PC-9 (cell line): ENCODE data around the gene CMBL. TPM values are rescaled to one million over a fixed set of nuclear protein-coding genes. Genes with fewer than 3 reads are reported as not detected.

Experiments used
- BruUV-seq: library from RNA; stranded (reverse); fragments of 400-500 nt; replicated peaks from 2 replicates; lab custom pipeline; 2021; lab: Mats Ljungman, UMichigan
- CTCF ChIA-PET: fragments of 300-600 bp; sonication (Branson Sonifier 250); formaldehyde crosslinking; loops from one replicate; lab custom pipeline; 2022; ENCODE audit warnings: antibody characterized with exemption; lab: Charles Lee
- POLR2A ChIA-PET: fragments of 300-600 bp; sonication (Branson Sonifier 250); formaldehyde crosslinking; loops from one replicate; lab custom pipeline; 2022; ENCODE audit warnings: antibody characterized with exemption; ENCODE audit not compliant: unreplicated experiment; lab: Charles Lee
- DNase-seq, 2 experiments: peaks; one replicate each; pipeline versions ENCODE4 v3.0.0 to v3.0.0-alpha.2; 2015 to 2022; ENCODE audit warnings: mixed read lengths in 1 of 2
- H2AFZ ChIP-seq: fragments of 200-600 bp; sonication (generic); 2 replicates; pipeline ENCODE4 v1.8.1; 2017; ENCODE audit warnings: antibody characterized with exemption
- H3F3A ChIP-seq: fragments of 200-600 bp; sonication (generic); 2 replicates; pipeline ENCODE4 v1.8.1; 2017; ENCODE audit warnings: antibody characterized with exemption, mild to moderate bottlenecking, low read depth; ENCODE audit not compliant: insufficient read depth
- H3K27ac ChIP-seq: fragments of 200-600 bp; sonication (generic); 2 replicates; pipeline ENCODE4 v1.6.1; 2016; ENCODE audit warnings: mixed run types
- H3K27me3 ChIP-seq: fragments of 200-600 bp; sonication (generic); 2 replicates; pipeline ENCODE4 v1.6.1; 2016; ENCODE audit warnings: low read depth, mixed run types; ENCODE audit not compliant: insufficient read depth
- H3K36me3 ChIP-seq: fragments of 200-600 bp; sonication (generic); 2 replicates; pipeline ENCODE4 v1.6.1; 2016; ENCODE audit warnings: low read depth, mixed run types
- H3K4me1 ChIP-seq: fragments of 200-600 bp; sonication (generic); replicated peaks from 2 replicates; pipeline ENCODE4 v1.6.1; 2016; ENCODE audit warnings: mixed run types; ENCODE audit not compliant: insufficient read depth
- H3K4me2 ChIP-seq: fragments of 200-600 bp; sonication (generic); 2 replicates; pipeline ENCODE4 v1.6.1; 2017; ENCODE audit warnings: mixed run types
- H3K4me3 ChIP-seq: fragments of 200-600 bp; sonication (generic); 2 replicates; pipeline ENCODE4 v1.6.1; 2016; ENCODE audit warnings: mixed run types
- H3K79me2 ChIP-seq: fragments of 200-600 bp; sonication (generic); 2 replicates; pipeline ENCODE4 v1.6.1; 2017; ENCODE audit warnings: low read depth, mixed run types
- H3K9me2 ChIP-seq: fragments of 200-600 bp; sonication (generic); 2 replicates; pipeline ENCODE4 v1.8.1; 2017; ENCODE audit warnings: mild to moderate bottlenecking; ENCODE audit not compliant: insufficient read depth
- H3K9me3 ChIP-seq: fragments of 200-600 bp; sonication (generic); 2 replicates; pipeline ENCODE4 v1.8.1; 2016; ENCODE audit warnings: low read depth; ENCODE audit not compliant: insufficient read depth
- H4K20me1 ChIP-seq: fragments of 200-600 bp; sonication (generic); 2 replicates; pipeline ENCODE4 v1.8.1; 2017; ENCODE audit not compliant: insufficient read depth
- EZH2 ChIP-seq: fragments of 200-600 bp; sonication (generic); IDR thresholded peaks from 2 replicates; pipeline ENCODE4 v1.8.0; 2017; ENCODE audit warnings: antibody characterized with exemption, low read depth
- intact Hi-C: fragments of 100-400 bp; cut with micrococcal nuclease; formaldehyde crosslinking; loops from one replicate; pipeline ENCODE4 v1.10.0; 2022; ENCODE audit not compliant: unreplicated experiment
- total RNA-seq: library from RNA; stranded (reverse); gene quantifications from 2 replicates; pipeline ENCODE4 v1.2.3, GENCODE V29; 2021
- TF ChIP-seq, protein P1 (sequence below): fragments of 200-600 bp; sonication (generic); conservative IDR thresholded peaks from 2 replicates; pipeline ENCODE4 v1.6.1; 2017; ENCODE audit warnings: mixed run types, antibody characterized with exemption, mild to moderate bottlenecking, moderate library complexity

The CMBL gene
- total RNA-seq, 1 experiment from 2014 or later = 286 TPM

DNA sequence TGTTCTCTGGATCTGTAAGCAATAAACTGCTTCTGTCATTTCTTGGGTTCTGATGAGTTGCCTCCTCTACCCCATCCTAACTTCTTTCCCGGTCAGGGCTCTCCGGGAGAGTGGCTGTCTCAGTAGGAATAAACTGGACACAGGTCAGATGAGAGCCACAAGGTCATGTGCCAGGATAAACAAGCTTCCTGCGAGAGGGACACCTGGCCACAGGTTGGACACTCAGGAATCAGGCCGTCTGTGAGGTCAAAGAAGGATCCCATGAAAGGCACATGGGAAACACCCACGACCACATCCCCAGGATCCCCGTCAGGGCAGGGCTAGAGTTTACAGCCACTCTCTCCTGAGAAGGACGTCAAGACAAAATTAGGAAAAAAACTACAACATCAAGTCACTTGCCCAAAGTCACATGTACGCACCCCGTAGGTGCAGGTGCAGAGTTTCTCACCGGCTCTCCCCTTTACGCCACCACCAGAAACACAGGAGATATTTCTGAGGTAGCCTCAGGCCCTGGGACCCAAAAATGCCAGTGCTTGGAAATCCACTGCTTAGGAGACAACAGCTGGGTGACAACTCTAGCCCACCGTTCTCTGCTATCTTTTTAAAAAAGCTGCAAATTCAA lies 28.9 kb downstream of the CMBL start:
- Histone ChIP-seq H3K27ac (no peak overlapping the region), H3K36me3 (peaks cover 7% of the 10 kb centered on the region; the same call in 1 of the 2 replicates), H2AFZ (no peak overlapping the region), H3K4me3 (no peak overlapping the region), H3K9me3 (no peaks in the 10 kb centered on the region), H3K4me2 (no peak overlapping the region), H3K27me3 (no peaks in the 10 kb centered on the region), H3K79me2 (no peaks in the 10 kb centered on the region), H3K4me1 (no peaks in the 10 kb centered on the region), H3F3A (peaks cover 5% of the 10 kb centered on the region), H4K20me1 (no peaks in the 10 kb centered on the region), H3K9me2 (no peaks in the 10 kb centered on the region)
- no peak for TF ChIP-seq EZH2
- TF ChIP-seq, protein P1, sequence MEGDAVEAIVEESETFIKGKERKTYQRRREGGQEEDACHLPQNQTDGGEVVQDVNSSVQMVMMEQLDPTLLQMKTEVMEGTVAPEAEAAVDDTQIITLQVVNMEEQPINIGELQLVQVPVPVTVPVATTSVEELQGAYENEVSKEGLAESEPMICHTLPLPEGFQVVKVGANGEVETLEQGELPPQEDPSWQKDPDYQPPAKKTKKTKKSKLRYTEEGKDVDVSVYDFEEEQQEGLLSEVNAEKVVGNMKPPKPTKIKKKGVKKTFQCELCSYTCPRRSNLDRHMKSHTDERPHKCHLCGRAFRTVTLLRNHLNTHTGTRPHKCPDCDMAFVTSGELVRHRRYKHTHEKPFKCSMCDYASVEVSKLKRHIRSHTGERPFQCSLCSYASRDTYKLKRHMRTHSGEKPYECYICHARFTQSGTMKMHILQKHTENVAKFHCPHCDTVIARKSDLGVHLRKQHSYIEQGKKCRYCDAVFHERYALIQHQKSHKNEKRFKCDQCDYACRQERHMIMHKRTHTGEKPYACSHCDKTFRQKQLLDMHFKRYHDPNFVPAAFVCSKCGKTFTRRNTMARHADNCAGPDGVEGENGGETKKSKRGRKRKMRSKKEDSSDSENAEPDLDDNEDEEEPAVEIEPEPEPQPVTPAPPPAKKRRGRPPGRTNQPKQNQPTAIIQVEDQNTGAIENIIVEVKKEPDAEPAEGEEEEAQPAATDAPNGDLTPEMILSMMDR = no peak
- DNase-seq = peak in 1 of 2 experiments; percentile 25
- ChIA-PET POLR2A (interaction anchor here (0.6 kb wide), 1 partner anchor 281 kb away, joined by 3 read pairs; no protein-coding TSS in a partner anchor), CTCF (interaction anchor here (0.6 kb wide), 1 partner anchor 31 kb away, joined by 3 read pairs; no protein-coding TSS in a partner anchor)
- BruUV-seq = no TSS peak
- intact Hi-C loops = no loop called here

DNA sequence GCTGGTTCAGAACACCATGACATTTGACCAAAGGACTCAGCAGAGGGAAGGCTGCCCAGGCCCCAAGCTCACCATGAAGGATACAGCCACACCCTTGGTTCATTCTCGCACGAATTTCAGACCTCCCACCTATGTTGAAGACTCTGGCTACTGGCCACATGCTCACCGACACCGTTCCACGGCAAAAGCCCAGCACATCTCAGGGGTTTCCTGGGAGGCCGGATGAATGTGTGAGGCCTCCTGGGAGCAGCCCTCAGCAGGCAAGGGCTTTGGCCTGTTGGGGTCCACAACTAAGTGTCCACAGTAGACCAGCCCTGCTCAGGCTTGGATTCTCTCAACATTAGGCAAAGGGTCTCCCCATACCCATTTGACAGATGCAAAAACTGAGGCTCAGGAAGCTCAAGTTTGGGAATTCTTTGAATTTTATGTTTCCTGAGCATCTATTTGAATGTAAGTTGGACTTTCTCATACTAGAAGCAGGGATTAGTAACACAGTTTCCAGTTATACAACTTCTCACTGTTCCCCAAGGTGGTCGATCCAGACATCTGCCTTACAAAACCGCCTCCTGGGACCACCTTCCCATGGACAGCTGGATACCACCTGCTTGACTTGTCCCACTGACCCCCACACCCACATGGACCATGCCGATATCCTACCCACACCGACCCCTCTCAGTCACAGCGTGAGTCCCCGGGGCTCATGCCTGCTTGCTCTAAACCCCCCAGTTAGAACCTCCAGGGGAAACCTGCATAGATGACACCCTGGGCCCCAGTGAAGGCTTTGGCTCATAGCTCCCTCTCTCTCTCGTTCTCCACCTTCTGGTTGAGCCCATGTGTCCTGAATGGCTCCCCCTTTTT lies 29.7 kb downstream of the CMBL start:
- Histone ChIP-seq H3K36me3 (peaks cover 7% of the 10 kb centered on the region; the same call in 1 of the 2 replicates), H3K9me2 (no peaks in the 10 kb centered on the region), H3K4me3 (no peak overlapping the region), H2AFZ (no peak overlapping the region), H3K4me2 (no peak overlapping the region), H4K20me1 (no peaks in the 10 kb centered on the region), H3K9me3 (no peaks in the 10 kb centered on the region), H3F3A (peaks cover 5% of the 10 kb centered on the region), H3K79me2 (no peaks in the 10 kb centered on the region), H3K4me1 (no peaks in the 10 kb centered on the region), H3K27me3 (no peaks in the 10 kb centered on the region), H3K27ac (no peak overlapping the region)
- POLR2A ChIA-PET = no interaction called here
- DNase-seq = peak in 1 of 2 experiments; percentile 0
- intact Hi-C loops = no loop called here
- no TSS peak for BruUV-seq
- CTCF ChIA-PET = no interaction called here
- no peak for TF ChIP-seq EZH2
- TF ChIP-seq, protein P1 = no peak

DNA sequence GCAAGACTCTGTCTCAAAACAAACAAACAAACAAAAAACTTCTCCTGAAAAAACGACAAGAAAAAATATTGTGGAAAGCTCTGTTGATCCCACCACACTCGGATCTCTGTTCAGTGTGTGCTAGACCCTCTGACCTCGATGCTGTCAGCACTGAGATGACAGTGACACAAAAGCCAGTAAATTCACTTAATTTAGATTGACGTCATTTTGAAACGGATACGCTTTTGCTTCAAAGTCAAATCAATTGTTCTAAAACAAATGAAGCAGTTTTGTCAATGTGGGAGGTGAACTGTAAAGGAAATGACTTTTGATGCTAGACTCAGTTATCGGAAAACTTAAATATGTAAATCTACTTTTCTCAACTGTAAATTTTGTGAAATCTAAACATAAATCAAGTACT lies 31.0 kb downstream of the CMBL start:
- peaks cover 7% of the 10 kb centered on the region; the same call in 1 of the 2 replicates for H3K36me3 ChIP-seq
- no TSS peak for BruUV-seq
- no peaks in the 10 kb centered on the region for H4K20me1 ChIP-seq
- CTCF ChIA-PET = no interaction called here
- POLR2A ChIA-PET = no interaction called here
- no peak overlapping the region for H3K4me3 ChIP-seq
- no peak overlapping the region for H2AFZ ChIP-seq
- H3F3A ChIP-seq = peaks cover 5% of the 10 kb centered on the region
- no peak for DNase-seq
- no peaks in the 10 kb centered on the region for H3K9me3 ChIP-seq
- no peak overlapping the region for H3K27ac ChIP-seq
- H3K9me2 ChIP-seq = no peaks in the 10 kb centered on the region
- no peaks in the 10 kb centered on the region for H3K27me3 ChIP-seq
- no peaks in the 10 kb centered on the region for H3K4me1 ChIP-seq
- H3K4me2 ChIP-seq = no peak overlapping the region
- TF ChIP-seq EZH2 = no peak
- TF ChIP-seq, protein P1 = no peak
- H3K79me2 ChIP-seq = no peaks in the 10 kb centered on the region
- intact Hi-C loops = no loop called here
